Measurements from ENCODE around the gene FREM1.
A peak's percentile ranks its signal among the peaks of the same experiment; 100 is the strongest.

DNA sequence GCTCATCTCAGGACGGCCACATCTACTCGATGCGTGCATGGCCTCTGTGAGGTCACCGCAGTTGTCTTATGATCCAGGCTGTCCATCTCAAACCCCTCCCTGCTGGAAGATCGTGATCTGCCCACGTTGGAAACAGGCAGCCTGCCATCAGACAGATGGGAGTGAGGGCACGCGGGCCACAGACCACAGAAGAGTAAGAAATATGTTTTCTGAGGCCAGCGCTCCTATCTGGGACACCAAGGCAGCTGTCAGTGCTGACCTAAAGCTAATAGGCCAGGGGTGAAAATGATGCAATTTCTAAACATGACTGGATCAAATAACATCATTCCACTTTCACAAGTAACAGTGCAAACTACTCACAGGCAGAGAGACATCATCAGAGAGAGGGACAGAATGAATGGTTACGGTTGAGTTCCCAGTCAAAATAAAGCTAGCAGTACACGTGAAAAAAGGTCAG, 130.6 kb downstream of the FREM1 start:
- TF ChIP-seq, protein P1, sequence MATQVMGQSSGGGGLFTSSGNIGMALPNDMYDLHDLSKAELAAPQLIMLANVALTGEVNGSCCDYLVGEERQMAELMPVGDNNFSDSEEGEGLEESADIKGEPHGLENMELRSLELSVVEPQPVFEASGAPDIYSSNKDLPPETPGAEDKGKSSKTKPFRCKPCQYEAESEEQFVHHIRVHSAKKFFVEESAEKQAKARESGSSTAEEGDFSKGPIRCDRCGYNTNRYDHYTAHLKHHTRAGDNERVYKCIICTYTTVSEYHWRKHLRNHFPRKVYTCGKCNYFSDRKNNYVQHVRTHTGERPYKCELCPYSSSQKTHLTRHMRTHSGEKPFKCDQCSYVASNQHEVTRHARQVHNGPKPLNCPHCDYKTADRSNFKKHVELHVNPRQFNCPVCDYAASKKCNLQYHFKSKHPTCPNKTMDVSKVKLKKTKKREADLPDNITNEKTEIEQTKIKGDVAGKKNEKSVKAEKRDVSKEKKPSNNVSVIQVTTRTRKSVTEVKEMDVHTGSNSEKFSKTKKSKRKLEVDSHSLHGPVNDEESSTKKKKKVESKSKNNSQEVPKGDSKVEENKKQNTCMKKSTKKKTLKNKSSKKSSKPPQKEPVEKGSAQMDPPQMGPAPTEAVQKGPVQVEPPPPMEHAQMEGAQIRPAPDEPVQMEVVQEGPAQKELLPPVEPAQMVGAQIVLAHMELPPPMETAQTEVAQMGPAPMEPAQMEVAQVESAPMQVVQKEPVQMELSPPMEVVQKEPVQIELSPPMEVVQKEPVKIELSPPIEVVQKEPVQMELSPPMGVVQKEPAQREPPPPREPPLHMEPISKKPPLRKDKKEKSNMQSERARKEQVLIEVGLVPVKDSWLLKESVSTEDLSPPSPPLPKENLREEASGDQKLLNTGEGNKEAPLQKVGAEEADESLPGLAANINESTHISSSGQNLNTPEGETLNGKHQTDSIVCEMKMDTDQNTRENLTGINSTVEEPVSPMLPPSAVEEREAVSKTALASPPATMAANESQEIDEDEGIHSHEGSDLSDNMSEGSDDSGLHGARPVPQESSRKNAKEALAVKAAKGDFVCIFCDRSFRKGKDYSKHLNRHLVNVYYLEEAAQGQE (IDR thresholded peaks at IDR 0.05; ENCODE audit: low read depth): no peak
- no peak for TF ChIP-seq EP300 (IDR thresholded peaks at IDR 0.05; ENCODE audit: borderline replicate concordance)
- no peak for TF ChIP-seq TAF1 (IDR thresholded peaks at IDR 0.05; ENCODE audit: low read depth)
- no peak for TF ChIP-seq EGR1 (IDR thresholded peaks at IDR 0.05)
- TF ChIP-seq RAD21 (IDR thresholded peaks at IDR 0.05; ENCODE audit: low read depth): no peak
- TF ChIP-seq FOXM1 (IDR thresholded peaks at IDR 0.05; ENCODE audit: borderline replicate concordance, low read depth): no peak
- TF ChIP-seq TCF12 (IDR thresholded peaks at IDR 0.05; ENCODE audit: low read depth): no peak
- TF ChIP-seq, protein P2, sequence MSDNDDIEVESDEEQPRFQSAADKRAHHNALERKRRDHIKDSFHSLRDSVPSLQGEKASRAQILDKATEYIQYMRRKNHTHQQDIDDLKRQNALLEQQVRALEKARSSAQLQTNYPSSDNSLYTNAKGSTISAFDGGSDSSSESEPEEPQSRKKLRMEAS (IDR thresholded peaks at IDR 0.05): no peak
- TF ChIP-seq, protein P3, sequence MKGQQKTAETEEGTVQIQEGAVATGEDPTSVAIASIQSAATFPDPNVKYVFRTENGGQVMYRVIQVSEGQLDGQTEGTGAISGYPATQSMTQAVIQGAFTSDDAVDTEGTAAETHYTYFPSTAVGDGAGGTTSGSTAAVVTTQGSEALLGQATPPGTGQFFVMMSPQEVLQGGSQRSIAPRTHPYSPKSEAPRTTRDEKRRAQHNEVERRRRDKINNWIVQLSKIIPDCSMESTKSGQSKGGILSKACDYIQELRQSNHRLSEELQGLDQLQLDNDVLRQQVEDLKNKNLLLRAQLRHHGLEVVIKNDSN (IDR thresholded peaks at IDR 0.05): no peak
- peak; percentile 5; the same call in 1 of the 2 replicates for TF ChIP-seq YY1 (IDR thresholded peaks at IDR 0.05; ENCODE audit: low read depth)
- no peak for TF ChIP-seq NFIC (IDR thresholded peaks at IDR 0.05)

Data from Ishikawa (cell line).